Kidney capillary endothelial cell (primary cell): ENCODE measurements around the gene CDC45.

Experiments
- DNase-seq: peaks from one replicate; pipeline ENCODE4 v3.0.0-alpha.2; 2018; ENCODE audit warnings: low spot score

The CDC45 gene

DNA sequence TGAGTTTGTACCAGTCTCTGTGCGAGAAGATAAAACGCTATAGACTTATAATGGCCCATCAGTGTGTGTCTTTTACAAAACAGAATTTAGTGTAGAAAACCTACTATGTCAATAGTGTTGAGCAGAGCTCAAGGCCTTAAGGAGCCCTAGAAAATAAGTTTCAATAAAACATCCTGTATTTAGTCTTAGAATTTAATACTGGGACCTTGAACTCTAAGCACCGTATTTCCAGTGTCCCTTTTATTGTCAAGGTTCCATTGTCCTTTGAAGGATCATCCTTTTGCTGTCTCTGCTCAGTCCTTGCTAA is 16.6 kb downstream of the CDC45 start:
- DNase-seq = no peak

DNA sequence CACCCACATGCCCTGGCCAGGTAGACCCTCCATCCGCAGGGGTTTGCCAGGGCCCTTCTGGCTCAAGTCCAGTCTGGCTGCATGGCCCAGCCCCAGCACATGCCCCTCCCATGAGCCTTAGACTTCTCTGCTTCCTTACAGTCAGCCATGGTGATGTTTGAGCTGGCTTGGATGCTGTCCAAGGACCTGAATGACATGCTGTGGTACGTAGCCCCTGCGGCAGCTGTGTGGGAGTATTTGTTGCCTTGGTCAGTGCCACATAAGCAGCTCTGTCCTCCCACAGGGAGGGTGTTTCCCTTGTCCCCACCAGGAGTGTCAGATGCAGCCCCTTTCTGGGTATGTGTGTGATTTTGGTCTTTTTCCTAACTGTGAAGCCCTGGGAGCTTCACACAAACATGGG is 17.5 kb downstream of the CDC45 start:
- peak; percentile 57 for DNase-seq

DNA sequence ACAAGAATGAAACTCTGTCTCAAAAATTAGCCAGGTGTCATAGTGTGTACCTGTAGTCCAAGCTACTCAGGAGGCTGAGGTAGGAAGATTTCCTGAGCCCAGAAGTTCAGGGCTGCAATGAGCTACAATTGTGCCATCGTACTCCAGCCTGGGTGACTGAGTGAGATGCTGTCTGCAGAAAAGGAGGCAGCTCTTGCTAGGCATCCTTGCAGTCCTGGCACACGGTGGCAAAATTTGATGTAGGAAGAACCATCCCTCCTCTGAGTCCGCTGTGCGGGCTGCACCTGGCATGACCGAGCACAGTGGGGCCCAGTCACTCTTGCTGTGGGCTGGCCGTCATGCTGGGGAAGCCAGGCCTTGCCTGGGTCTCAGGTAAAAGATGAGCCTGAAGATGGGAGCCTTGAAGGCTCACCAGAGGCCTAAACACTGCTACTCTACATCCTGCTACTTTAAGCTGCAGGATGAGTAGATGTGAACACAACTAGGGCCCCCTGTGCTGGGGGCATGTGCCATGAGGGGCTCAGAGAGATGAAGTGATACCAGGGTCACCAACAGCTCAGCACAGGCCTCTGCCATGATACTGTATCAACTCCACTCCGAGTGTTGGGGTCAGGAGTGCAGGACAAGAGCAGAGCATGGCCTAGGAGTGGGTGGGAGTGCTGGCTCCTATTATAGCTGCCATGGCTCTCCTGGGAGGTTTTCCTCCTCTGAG is 18.6 kb downstream of the CDC45 start:
- DNase-seq = no peak

DNA sequence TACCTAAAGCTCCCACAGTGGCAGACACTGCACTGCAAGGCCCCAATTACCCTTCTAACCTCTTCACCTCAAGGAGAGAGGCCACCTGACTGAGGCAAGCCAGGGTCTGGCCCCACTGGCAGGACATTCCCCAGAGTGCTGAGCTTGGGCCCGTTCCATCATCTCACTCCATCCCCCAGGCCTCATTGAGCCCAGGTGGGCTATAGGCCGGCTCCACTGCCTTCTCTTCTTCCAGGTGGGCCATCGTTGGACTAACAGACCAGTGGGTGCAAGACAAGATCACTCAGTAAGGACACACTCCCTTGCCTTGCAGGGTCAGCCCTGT is 19.1 kb downstream of the CDC45 start:
- no peak for DNase-seq

DNA sequence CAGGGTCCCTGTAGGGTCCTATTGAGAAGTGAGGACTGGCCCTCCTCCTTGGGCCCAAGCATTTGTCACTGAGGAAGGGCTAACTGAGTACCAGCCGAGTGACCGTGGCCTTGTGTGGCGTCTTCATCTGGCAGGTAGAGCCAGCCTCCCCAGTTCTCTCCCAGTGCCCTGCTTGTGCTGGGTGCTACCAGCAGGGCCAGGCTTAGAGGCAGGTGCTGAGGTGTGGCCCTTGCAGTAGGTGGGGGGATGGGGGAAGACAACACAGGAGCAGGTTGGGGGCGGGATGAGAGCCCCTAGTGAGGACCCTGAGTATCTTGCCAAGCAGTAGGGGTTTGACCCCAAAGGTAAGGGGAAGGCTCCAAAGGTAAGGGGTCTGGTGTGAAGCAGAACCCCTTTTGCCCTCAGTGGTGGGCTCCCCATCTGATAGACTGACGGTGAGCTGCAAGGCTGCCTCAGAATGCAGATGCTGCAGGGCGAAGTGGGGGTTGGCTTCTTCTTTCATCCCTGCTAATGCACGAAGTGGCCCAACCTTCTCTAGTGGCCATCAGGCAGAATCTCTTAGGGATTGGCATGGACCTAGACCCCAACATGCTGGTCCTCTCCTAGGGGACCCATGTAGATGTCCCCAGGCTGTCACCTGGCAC is 19.6 kb downstream of the CDC45 start:
- no peak for DNase-seq

DNA sequence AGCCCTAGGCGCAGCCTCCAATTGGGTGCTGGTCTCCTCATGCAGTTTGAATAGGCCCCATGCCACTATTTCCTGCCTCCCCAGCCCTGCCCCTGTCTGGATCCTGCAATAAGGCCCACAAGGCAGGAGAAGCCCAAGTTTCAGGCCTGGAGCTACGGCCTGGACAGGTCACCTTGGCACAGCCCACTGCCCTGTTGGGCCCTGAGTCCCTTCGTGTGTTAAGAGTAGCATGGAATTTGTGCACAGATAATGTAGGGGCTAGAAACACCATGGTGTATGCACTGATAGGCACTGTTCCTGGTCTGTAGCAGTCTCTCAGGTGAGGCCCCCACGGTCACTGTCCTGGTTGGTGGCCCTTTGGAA is 20.1 kb downstream of the CDC45 start:
- DNase-seq = no peak

DNA sequence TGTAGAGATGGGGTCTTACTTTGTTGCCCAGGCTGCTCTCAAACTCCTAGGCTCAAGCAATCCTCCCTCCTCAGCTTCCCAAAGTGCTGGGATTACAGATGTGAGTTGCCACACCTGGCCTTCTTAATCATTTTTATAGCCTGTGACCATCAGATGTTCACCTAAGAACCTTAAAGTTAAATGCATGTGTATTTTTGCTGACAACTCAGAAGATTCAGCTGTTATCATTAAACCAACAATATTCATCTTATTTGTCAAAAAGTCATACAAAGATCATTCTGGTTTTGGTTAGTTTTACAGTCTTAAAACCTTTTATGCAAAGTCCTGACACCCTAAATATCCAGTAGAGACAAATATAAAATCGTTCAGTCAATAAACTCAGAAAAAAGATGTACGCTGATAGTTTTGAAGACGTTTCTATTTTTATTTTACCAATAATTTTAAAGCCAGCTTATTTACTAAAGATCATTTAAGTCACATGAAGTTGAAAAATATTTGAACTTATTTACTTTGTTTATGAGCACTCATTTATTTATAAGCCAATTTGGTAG is 22.3 kb downstream of the CDC45 start:
- no peak for DNase-seq

DNA sequence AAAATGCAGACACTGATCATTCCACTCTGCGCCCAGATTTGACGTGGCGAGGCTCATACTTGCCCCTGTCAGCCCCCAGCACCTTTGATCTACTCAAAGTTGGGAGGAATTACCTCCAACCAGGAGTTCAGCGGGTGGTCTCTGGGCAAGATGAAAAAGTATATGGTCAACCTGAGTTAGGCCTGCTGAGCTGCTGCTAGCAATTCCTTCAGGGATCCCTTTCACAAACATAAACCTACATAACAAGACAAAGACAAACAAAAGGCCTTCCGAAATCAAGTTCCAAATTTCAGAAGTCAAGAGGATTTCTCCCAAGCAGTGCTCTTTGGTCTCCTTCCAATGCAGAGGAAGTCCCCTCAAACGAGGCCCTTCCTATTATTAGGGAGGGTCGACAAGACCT is 23.6 kb downstream of the CDC45 start:
- DNase-seq = no peak

DNA sequence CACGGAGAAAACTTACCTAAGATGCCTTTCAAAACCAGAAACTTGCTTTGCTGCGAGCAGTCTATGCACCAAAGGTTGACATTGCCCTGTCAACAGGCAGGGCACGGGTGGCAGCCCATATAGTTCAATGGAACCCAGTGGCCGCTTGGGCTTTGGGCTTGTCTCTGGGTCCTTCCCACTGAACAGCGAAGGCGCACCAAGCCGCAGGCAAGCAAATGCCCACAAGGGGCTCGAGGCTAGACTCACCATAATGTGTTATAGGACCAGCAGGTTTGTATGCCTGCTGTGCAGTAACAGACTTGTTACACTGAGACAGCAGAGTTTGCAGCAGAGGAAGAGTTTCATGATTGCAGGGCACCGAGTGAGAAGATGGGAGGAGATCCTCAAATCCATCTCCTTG is 24.1 kb downstream of the CDC45 start:
- no peak for DNase-seq

DNA sequence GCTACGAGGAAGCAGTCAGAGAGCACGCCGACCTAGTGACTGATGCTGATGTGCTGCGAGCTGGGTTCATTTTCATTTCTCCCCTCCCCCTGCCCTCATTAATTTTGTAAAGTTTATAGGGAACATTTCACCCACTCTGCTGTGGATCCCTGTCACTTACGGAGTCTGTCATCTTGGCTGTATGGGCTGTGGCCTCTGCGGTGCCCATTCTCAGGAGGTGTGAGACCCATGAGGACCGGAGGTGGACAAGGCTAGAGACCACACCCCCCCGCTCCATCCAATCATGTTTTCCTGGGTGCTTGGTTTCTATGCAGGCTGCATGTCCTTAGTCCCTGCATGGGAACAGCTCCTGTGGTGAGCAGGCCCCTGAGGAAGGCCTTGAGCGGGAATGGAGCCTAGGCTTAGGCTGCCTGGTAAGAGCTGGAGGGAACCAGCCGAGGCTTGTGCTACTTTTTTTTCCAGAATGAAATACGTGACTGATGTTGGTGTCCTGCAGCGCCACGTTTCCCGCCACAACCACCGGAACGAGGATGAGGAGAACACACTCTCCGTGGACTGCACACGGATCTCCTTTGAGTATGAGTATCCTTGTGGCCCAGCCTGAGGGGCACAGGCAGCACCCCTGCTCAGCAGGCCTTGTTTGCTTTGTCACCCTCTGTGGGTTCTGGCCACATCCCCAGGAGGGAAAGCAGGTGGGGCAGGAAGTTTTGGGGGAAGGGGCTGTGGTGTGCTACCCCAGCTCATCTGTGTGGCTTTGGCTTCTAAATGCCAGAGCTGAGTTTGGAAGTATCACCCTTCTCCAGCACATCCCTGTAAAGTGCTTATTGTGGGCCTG is 25.4 kb downstream of the CDC45 start:
- no peak for DNase-seq

DNA sequence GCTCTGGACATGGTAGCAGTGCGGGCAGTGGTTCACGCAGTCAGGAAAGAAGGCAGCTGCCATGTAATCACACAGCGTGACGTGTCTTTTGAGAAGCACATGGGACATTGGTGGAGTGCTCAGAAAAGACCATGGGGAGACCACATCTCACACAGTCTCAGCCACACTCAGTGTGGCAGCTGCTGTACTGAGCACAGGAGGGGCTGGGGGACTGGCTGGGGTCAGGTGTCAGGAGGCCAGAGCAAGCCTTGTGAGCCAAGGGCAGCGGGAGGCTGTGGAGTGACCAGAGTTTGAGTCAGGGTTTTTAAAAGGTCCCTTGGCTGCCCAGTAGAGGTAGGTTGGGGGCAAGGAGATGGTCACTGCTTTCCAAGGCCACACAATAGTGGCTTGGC is 26.0 kb downstream of the CDC45 start:
- no peak for DNase-seq

DNA sequence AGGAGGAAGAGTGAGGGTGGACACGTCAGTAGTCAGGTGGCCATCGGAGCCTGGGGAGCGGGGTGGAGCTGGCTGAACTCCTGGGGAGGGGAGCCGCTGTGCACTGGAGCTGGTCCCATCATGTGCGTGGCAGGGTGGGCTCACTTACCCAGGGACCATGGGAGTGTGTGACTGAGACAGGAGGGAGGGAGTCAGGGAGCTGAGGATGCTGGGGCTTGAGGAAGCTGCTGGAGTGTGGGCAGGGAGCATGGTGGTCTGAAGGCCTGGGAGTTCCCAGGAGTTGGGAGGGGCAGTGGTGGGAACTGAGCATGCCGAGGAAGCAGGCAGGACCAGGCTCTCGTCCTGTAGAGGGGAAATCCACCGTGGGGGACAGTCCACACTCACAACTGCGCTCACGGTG is 26.5 kb downstream of the CDC45 start:
- DNase-seq = no peak

DNA sequence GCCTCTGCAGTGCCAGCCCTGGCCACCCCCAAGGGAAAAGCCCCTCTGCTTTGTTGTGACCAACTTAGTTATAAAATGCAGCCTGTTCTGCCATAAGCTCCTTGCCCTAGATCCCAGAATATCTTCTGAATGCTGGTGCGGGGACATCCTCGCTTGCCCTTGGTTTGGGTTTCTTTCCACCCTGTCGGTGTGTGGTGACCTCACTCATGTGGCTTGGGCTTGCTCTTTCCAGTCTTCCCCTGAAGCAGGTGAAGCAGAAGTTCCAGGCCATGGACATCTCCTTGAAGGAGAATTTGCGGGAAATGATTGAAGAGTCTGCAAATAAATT is 27.8 kb downstream of the CDC45 start:
- DNase-seq = no peak

DNA sequence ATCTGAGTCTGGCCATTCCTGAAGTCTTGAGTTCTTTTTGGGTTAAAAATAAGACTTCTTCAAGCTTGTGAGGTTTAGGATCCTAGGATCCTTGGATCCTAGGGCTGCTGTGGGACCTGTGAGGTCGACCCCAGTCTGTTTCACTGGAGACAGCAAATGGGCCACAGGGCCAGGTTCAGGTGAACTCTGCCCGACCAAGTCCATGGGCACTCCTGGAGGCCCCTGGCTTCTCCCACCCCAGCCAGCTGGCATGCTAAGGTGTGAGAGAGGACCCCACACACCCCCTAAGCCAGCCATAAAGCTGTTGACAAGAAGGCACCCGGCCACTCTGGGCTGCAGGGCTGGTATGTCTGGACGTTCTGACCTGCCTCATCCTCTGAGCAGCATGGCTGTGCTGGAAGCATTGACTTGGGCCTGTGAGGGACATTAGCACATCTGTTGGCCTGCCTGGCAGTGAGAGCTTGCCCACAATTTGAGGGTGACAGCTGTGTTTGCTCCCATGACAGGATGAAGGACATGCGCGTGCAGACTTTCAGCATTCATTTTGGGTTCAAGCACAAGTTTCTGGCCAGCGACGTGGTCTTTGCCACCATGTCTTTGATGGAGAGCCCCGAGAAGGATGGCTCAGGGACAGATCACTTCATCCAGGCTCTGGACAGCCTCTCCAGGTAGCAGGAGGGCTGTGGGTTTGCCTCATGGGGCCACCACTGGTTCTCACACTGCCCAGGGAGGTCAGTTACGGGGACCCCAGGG is 28.5 kb downstream of the CDC45 start:
- no peak for DNase-seq

DNA sequence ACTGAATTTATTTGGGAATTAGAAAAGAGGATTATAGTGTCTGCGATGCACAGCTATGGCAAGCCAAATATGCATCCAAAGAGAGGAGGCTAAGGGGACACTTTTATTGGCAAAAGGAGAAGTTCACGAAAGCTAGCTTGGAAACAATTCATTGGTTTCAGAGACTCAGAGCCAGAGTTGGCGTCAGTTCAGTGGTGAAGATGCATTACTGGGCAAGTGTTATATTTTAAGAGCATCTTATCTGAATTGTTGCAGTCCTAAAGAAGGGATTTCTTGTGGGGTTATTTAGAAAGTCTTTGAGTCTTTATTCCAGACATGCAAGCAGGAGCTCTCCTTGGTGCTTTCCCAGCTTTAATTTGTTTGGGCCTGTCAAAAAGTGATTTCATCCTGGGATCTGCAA is 29.5 kb downstream of the CDC45 start:
- DNase-seq = no peak

DNA sequence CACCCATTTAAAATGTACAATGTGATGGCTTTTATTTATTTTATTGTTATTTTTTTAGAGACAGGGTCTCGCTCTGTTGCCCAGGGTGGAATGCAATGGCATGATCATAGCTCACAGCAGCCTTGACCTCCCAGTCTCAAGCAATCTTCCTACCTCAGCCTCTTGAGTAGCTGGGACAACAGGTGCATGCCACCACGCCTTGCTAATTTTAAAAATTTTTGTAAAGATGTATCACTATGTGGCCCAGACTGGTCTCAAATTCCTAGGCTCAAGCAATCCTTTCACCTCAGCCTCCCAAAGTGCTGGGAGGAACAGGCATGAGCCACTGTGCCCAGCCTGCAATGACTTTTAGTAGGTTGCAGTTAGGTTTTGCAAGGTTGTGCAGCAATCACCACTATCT is 30.2 kb downstream of the CDC45 start:
- DNase-seq = no peak

DNA sequence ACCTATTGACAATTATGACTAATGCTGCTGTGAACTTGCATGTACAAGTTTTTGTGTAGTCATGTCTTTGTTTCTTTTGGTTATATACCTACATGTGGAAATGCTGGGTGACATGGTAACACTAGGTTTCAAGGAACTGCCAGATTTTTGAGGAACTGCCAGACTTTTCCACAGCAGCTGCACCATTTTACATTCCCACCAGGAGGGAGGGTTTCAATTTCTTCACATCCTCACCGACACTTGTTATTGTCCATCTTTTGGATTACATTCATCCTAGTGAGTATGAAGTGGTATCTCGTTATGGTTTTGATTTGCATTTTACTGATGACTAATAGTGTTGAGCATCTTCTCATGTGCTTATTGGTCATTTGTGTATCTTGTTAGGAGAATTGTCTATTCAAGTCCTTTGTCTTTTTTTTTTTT is 31.2 kb downstream of the CDC45 start:
- no peak for DNase-seq

DNA sequence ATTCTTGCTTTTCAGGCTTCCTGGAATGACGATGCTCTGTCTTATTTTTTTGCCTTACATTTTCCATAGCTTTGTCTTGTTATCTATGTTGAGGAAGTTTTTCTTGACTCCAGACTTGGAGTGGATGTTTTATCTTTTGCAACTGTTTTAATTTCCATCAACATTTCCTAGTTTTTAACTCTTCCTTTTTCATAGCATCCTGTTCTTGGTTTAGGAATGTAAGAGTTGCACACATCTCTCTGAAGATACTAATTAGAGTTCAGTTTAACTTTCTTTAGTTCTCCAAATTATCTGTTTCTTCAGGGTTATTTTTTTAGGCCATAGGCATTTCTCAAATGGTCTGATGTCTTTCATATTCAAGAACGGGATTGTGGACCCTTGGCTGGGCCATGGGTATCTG is 34.1 kb downstream of the CDC45 start:
- no peak for DNase-seq

DNA sequence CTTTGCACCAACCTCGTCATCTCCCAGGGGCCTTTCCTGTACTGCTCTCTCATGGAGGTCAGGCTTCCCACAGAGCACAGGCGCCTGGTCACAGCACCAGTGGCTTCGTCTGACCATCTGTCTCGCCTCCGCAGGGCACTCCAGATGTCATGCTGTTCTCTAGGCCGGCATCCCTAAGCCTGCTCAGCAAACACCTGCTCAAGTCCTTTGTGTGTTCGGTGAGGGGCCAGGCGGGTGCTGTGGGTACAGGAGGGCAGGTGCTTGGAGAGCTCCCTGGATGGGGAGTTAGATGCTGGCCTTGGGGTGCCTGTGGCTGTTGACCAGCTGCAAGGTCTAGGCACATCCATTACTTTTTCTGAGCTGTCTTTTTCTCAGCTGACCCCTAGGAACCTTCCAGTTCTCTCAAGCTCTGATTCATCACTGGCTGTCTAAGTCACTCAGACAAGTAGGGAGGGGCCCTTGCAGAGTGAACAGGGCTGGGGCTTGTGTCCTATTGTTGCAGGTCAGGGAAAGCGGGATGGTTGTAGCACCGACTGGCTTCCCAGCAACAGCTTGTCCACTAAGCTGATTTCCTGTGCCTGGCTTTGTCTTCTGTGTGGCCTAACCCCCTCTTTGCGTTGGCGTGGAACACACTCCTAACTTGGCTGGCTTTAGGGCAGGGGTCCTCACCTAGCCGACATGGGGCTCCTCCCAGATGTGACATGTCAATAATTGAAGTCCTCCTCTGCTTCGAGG is 35.3 kb downstream of the CDC45 start:
- DNase-seq = peak; percentile 41

DNA sequence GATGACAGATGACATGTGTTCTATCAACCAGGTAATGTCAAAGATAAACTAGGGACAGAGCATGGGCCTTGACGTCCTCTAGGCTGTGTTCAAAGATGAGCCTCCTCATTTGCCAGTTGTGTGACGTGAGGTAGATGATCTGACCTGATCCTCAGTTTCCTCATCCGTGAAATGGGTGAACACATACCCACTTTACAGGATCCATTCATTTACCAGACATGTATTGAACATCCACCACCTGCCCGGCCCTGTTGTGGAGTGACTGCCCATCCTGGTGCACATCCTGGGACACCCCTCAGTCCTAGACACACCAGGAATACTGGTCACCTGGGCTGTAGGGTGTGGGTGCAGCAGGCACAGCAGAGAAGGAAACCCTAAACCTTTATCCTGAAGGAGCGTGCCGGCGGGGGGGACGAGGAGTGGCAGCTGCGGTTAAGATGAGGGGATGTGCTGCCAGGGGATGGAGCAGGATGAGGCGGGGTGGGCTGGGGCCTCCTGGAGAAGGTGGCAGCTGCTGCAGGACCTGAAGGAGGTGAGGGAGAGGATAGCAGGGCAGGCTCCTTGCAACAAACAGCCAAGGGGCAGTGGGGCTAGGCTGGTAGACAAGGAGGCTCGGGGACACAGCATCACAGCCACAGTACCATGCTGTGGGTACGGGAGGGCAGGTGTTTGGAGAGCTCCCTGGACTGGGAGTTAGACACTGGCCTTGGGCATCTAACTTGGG is 36.1 kb downstream of the CDC45 start:
- no peak for DNase-seq

DNA sequence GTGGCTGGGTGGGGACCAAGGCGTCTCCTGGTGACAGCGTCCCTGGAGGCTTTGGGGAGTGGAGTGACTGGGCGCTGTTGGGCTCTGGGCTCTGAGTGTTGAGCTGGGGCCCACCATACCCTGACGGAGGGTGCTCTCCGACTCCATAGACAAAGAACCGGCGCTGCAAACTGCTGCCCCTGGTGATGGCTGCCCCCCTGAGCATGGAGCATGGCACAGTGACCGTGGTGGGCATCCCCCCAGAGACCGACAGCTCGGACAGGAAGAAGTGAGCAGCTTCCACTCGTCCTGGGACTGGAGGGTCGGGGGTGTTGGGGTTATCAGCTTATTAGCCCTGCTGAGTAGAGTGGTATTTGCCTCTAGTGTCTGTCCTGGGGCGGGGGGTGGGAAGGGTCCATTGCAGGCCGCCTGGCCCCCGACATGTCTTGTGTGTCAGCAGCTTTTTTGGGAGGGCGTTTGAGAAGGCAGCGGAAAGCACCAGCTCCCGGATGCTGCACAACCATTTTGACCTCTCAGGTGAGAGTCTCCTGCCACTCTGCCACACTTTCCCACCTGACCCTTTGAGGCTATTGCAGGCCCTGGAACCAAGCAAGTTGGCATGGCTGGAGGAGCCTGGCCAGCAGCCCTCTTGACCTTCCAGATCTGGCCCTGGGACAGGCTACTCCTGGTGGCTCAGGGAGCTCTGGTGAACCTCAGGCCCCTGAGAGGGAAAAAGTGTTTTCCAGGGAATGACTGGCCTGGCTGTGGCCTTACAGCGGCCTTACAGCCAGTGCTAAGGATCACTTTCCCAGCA is 36.9 kb downstream of the CDC45 start:
- no peak for DNase-seq
